Measurements from ENCODE around the gene PRKRA. TPM values are rescaled to one million over a fixed set of nuclear protein-coding genes. Genes with fewer than 3 reads are reported as not detected.
"Not testable (repeated sequence)": the region's sequence is repeated elsewhere in the genome, so short reads cannot be mapped to it uniquely, and the experiment has no call there.

Gene PRKRA
- total and polyA plus RNA-seq, 2 donors, result 57.8 to 63.9 TPM

GRCh38 chr2:178448968-178449661, 1.9 kb downstream of the PRKRA start:
- 63% methylated on average over 4 of the region's 4 CpGs for WGBS
- Histone ChIP-seq H3K27ac (ENCODE audit: low read depth) (no peak overlapping the region), H3K36me3 (ENCODE audit: insufficient read depth) (no peaks in the 10 kb centered on the region), H3K4me3 (ENCODE audit: low read depth, low read length) (no peak overlapping the region), H3K4me1 (ENCODE audit: insufficient read depth) (no peaks in the 10 kb centered on the region)
- no peak for DNase-seq (ENCODE audit: extremely low spot score)

GRCh38 chr2:178441426-178441825, 9.5 kb downstream of the PRKRA start:
- 87% methylated on average over 2 of the region's 2 CpGs for WGBS
- H3K4me1 ChIP-seq (ENCODE audit: insufficient read depth), result no peaks in the 10 kb centered on the region
- peaks cover 4% of the 10 kb centered on the region for H3K36me3 ChIP-seq (ENCODE audit: insufficient read depth)
- no peak for DNase-seq (ENCODE audit: extremely low spot score)
- H3K27ac ChIP-seq (ENCODE audit: low read depth), result no peak overlapping the region
- no peak overlapping the region for H3K4me3 ChIP-seq (ENCODE audit: low read depth, low read length)

GRCh38 chr2:178436662-178437061, 14.3 kb downstream of the PRKRA start:
- Histone ChIP-seq H3K4me1 (ENCODE audit: insufficient read depth) (no peaks in the 10 kb centered on the region), H3K27ac (ENCODE audit: low read depth) (no peak overlapping the region), H3K36me3 (ENCODE audit: insufficient read depth) (peaks cover 6% of the 10 kb centered on the region), H3K4me3 (ENCODE audit: low read depth, low read length) (no peak overlapping the region)
- no peak for DNase-seq (ENCODE audit: extremely low spot score)
- WGBS, result 95% methylated on average over 2 of the region's 2 CpGs

GRCh38 chr2:178429336-178429735, 21.6 kb downstream of the PRKRA start:
- no peaks in the 10 kb centered on the region for H3K36me3 ChIP-seq (ENCODE audit: insufficient read depth)
- H3K4me1 ChIP-seq (ENCODE audit: insufficient read depth), result no peaks in the 10 kb centered on the region
- no peak overlapping the region for H3K27ac ChIP-seq (ENCODE audit: low read depth)
- no peak for DNase-seq (ENCODE audit: extremely low spot score)
- H3K4me3 ChIP-seq (ENCODE audit: low read depth, low read length), result no peak overlapping the region

- Histone ChIP-seq H3K36me3 (ENCODE audit: insufficient read depth) (no peaks in the 10 kb centered on the region), H3K4me1 (ENCODE audit: insufficient read depth) (no peaks in the 10 kb centered on the region), H3K27ac (ENCODE audit: low read depth) (no peak overlapping the region), H3K4me3 (ENCODE audit: low read depth, low read length) (no peak overlapping the region)
- no peak for DNase-seq (ENCODE audit: extremely low spot score)
- WGBS, result 80% methylated on average over 1 of the region's 1 CpG
Measured at GRCh38 chr2:178428396-178428806, 22.6 kb downstream of the PRKRA start.

GRCh38 chr2:178427458-178427857, 23.5 kb downstream of the PRKRA start:
- Histone ChIP-seq H3K27ac (ENCODE audit: low read depth) (no peak overlapping the region), H3K36me3 (ENCODE audit: insufficient read depth) (no peaks in the 10 kb centered on the region), H3K4me1 (ENCODE audit: insufficient read depth) (no peaks in the 10 kb centered on the region), H3K4me3 (ENCODE audit: low read depth, low read length) (no peak overlapping the region)
- 92% methylated on average over 2 of the region's 2 CpGs for WGBS
- no peak for DNase-seq (ENCODE audit: extremely low spot score)

GRCh38 chr2:178426388-178426787, 24.6 kb downstream of the PRKRA start:
- H3K4me1 ChIP-seq (ENCODE audit: insufficient read depth), result no peaks in the 10 kb centered on the region
- no peak for DNase-seq (ENCODE audit: extremely low spot score)
- no peak overlapping the region for H3K4me3 ChIP-seq (ENCODE audit: low read depth, low read length)
- H3K27ac ChIP-seq (ENCODE audit: low read depth), result no peak overlapping the region
- no peaks in the 10 kb centered on the region for H3K36me3 ChIP-seq (ENCODE audit: insufficient read depth)
- WGBS, result 94% methylated on average over 3 of the region's 3 CpGs

GRCh38 chr2:178425255-178425827, 25.6 kb downstream of the PRKRA start:
- H3K4me3 ChIP-seq (ENCODE audit: low read depth, low read length), result no peak overlapping the region
- 96% methylated on average over 4 of the region's 4 CpGs for WGBS
- H3K4me1 ChIP-seq (ENCODE audit: insufficient read depth), result no peaks in the 10 kb centered on the region
- H3K36me3 ChIP-seq (ENCODE audit: insufficient read depth), result no peaks in the 10 kb centered on the region
- H3K27ac ChIP-seq (ENCODE audit: low read depth), result no peak overlapping the region
- DNase-seq (ENCODE audit: extremely low spot score), result no peak

GRCh38 chr2:178423746-178424145, 27.2 kb downstream of the PRKRA start:
- H3K27ac ChIP-seq (ENCODE audit: low read depth); DNase-seq (ENCODE audit: extremely low spot score); H3K4me1 ChIP-seq (ENCODE audit: insufficient read depth); H3K36me3 ChIP-seq (ENCODE audit: insufficient read depth); H3K4me3 ChIP-seq (ENCODE audit: low read depth, low read length): not testable (repeated sequence)
- 97% methylated on average over 5 of the region's 5 CpGs for WGBS

- Histone ChIP-seq H3K27ac (ENCODE audit: low read depth) (no peak overlapping the region), H3K4me1 (ENCODE audit: insufficient read depth) (no peaks in the 10 kb centered on the region), H3K36me3 (ENCODE audit: insufficient read depth) (no peaks in the 10 kb centered on the region), H3K4me3 (ENCODE audit: low read depth, low read length) (no peak overlapping the region)
- DNase-seq (ENCODE audit: extremely low spot score), result no peak
- WGBS, result 81% methylated on average over 3 of the region's 3 CpGs
Measured at GRCh38 chr2:178422097-178422496, 28.9 kb downstream of the PRKRA start.

GRCh38 chr2:178420463-178420999, 30.4 kb downstream of the PRKRA start:
- H3K4me3 ChIP-seq (ENCODE audit: low read depth, low read length), result no peak overlapping the region
- no peak for DNase-seq (ENCODE audit: extremely low spot score)
- 54% methylated on average over 1 of the region's 1 CpG for WGBS
- H3K36me3 ChIP-seq (ENCODE audit: insufficient read depth), result no peaks in the 10 kb centered on the region
- no peaks in the 10 kb centered on the region for H3K4me1 ChIP-seq (ENCODE audit: insufficient read depth)
- H3K27ac ChIP-seq (ENCODE audit: low read depth), result no peak overlapping the region

- no peak overlapping the region for H3K27ac ChIP-seq (ENCODE audit: low read depth)
- no peaks in the 10 kb centered on the region for H3K4me1 ChIP-seq (ENCODE audit: insufficient read depth)
- no peaks in the 10 kb centered on the region for H3K36me3 ChIP-seq (ENCODE audit: insufficient read depth)
- DNase-seq (ENCODE audit: extremely low spot score), result no peak
- 39% methylated on average over 1 of the region's 1 CpG for WGBS
- no peak overlapping the region for H3K4me3 ChIP-seq (ENCODE audit: low read depth, low read length)
Measured at GRCh38 chr2:178419123-178419522, 31.9 kb downstream of the PRKRA start.

GRCh38 chr2:178418426-178418825, 32.5 kb downstream of the PRKRA start:
- Histone ChIP-seq H3K4me1 (ENCODE audit: insufficient read depth) (no peaks in the 10 kb centered on the region), H3K4me3 (ENCODE audit: low read depth, low read length) (no peak overlapping the region), H3K36me3 (ENCODE audit: insufficient read depth) (no peaks in the 10 kb centered on the region), H3K27ac (ENCODE audit: low read depth) (no peak overlapping the region)
- DNase-seq (ENCODE audit: extremely low spot score), result no peak
- WGBS, result 93% methylated on average over 1 of the region's 1 CpG

- Histone ChIP-seq H3K36me3 (ENCODE audit: insufficient read depth) (no peaks in the 10 kb centered on the region), H3K4me1 (ENCODE audit: insufficient read depth) (no peaks in the 10 kb centered on the region), H3K4me3 (ENCODE audit: low read depth, low read length) (no peak overlapping the region), H3K27ac (ENCODE audit: low read depth) (no peak overlapping the region)
- no peak for DNase-seq (ENCODE audit: extremely low spot score)
- WGBS, result 88% methylated on average over 3 of the region's 3 CpGs
Measured at GRCh38 chr2:178417916-178418315, 33.1 kb downstream of the PRKRA start.

All from urinary bladder (tissue), 4 donors.